Brain microvascular endothelial cell (primary cell): Measurements from ENCODE around the gene ITGA1.

Experiments
- DNase-seq: peaks from one replicate; pipeline ENCODE4 v3.0.0-alpha.2; 2020
- H3K27ac ChIP-seq: fragments of 250-450 bp; sonication (Bioruptor Pico); 2 replicates; pipeline ENCODE4 v1.5.1; 2020; ENCODE audit warnings: mild to moderate bottlenecking, moderate library complexity
- H3K27me3 ChIP-seq: fragments of 250-450 bp; sonication (Bioruptor Pico); replicated peaks from 2 replicates; pipeline ENCODE4 v1.5.1; 2020; ENCODE audit warnings: mild to moderate bottlenecking
- H3K36me3 ChIP-seq: fragments of 250-450 bp; sonication (Bioruptor Pico); replicated peaks from 2 replicates; pipeline ENCODE4 v1.5.1; 2020; ENCODE audit warnings: mild to moderate bottlenecking
- H3K4me3 ChIP-seq: 2 replicates; pipeline ENCODE4 v1.5.1; 2011; ENCODE audit warnings: low read depth, mild to moderate bottlenecking, control low read depth, low read length, moderate library complexity
- in situ Hi-C: cut with HindIII; loops from 2 replicates; pipeline ENCODE4 v1.10.0; 2017; ENCODE audit warnings: low sequenced_read_pairs, low pct_ligation_motif_present
- TF ChIP-seq, protein P1 (sequence below): IDR thresholded peaks from 2 replicates; pipeline ENCODE4 v1.5.1; 2011; ENCODE audit warnings: low read depth, mild to moderate bottlenecking, moderate library complexity, low read length, control low read depth, inconsistent platforms; ENCODE audit errors: missing control alignments

Gene ITGA1

DNA sequence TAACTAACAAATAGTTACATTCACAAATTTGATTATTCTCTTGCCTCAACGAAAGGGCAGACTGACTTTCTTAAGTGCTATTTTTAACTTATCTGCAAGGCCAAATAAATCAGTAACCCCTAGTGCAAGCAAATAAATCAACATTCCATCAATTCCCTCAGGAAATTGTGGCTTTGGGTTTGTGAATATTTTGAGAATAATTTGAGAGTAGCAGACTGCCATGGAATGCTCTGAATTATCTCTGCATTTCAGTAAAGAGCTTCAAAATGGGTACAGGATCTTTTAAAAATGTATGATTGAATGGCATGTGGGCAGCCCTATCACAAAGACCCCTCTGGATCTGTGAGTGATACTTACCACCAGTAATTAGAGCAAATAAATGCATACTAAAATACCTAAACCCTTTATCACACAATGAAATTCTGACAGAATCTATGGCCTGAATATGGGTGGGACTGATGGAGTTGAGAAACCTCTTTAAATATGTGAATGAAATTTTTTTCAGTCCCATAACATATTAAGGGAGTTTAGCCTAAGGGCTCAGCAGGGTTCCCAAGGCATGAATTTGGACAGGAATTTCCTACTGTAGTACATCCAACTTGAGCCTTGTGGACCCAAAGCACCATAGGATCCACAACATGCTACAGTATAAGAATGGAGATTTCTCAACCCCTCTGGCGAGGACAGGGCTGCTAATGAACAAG is 109.0 kb downstream of the ITGA1 start:
- TF ChIP-seq, protein P1, sequence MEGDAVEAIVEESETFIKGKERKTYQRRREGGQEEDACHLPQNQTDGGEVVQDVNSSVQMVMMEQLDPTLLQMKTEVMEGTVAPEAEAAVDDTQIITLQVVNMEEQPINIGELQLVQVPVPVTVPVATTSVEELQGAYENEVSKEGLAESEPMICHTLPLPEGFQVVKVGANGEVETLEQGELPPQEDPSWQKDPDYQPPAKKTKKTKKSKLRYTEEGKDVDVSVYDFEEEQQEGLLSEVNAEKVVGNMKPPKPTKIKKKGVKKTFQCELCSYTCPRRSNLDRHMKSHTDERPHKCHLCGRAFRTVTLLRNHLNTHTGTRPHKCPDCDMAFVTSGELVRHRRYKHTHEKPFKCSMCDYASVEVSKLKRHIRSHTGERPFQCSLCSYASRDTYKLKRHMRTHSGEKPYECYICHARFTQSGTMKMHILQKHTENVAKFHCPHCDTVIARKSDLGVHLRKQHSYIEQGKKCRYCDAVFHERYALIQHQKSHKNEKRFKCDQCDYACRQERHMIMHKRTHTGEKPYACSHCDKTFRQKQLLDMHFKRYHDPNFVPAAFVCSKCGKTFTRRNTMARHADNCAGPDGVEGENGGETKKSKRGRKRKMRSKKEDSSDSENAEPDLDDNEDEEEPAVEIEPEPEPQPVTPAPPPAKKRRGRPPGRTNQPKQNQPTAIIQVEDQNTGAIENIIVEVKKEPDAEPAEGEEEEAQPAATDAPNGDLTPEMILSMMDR = no peak
- H3K27me3 ChIP-seq = no peaks in the 10 kb centered on the region
- in situ Hi-C loops = no loop called here
- peak; percentile 44 for DNase-seq
- H3K36me3 ChIP-seq = no peaks in the 10 kb centered on the region
- no peak overlapping the region for H3K4me3 ChIP-seq
- H3K27ac ChIP-seq = no peak overlapping the region

DNA sequence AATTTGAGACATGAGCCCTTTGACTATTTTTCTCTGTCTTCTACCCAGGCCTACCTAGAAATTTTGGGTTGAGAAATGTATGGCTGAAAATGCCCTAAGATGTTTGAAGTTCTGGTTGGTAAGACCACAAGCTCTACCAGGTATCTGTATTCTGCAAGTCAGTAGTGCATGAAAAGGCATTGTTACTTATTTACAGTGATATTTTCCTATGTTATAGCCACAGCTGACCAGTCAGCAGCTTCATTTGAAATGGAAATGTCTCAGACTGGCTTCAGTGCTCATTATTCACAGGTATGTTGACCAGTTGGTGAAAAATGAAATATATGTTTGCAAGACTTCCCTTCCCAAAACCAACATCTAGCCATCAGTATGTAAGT is 109.5 kb downstream of the ITGA1 start:
- H3K27me3 ChIP-seq = no peaks in the 10 kb centered on the region
- no peak overlapping the region for H3K4me3 ChIP-seq
- no peak overlapping the region for H3K27ac ChIP-seq
- TF ChIP-seq, protein P1 = no peak
- DNase-seq = no peak
- in situ Hi-C loops = no loop called here
- no peaks in the 10 kb centered on the region for H3K36me3 ChIP-seq

DNA sequence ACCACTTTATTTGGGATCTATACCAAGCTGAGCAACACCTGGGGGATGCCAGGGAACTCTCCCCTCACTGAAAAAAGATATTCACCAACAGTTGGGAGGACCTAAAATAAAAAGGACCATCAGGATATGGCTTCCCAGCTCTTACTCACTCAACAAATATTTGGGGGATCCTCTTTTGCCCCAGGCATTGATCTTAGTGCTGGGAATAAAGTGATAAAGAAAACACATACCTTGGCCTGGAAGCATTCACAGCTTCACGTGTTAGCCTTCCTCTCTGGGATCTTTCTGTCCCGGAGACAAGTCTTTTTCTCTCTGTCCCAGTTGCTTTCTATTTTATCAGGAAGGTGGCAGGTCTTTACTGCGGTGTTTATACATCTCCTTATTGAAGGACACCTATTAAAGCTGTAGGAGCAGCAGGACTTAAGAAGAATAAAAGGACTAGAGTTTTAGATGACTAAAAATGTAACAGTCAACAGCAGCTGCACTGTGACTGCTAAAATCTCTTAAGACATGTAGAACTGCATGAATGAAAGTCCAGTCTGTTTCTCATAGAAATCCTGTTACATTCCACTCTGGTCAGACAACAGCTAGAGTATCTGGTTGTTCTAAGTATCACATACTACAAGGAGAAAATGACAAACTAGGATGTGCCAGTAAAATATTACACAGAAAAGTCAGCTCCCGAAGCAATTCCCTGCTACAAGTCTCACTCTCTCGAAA is 111.4 kb downstream of the ITGA1 start:
- in situ Hi-C loops = no loop called here
- no peak for DNase-seq
- Histone ChIP-seq H3K27me3 (no peaks in the 10 kb centered on the region), H3K36me3 (no peaks in the 10 kb centered on the region), H3K4me3 (no peak overlapping the region), H3K27ac (no peak overlapping the region)
- TF ChIP-seq, protein P1 = no peak

DNA sequence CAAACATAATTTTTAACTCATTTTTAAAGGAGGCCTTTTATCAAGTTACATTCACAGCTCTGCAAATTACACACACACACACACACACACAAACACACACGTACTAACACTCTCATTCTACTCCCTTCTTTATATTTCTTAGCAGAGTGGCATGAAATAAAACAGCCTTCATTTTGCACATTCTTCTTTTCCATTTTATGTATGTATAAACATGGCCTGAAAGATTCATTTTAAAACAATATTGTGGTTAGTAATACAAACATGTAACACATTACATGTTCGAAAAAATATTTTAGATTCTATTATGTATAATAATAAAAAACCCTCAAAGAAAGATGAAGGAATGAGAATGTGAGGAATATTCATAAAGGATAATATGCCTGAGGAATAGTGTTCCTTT is 115.4 kb downstream of the ITGA1 start:
- Histone ChIP-seq H3K27ac (no peak overlapping the region), H3K27me3 (no peaks in the 10 kb centered on the region), H3K36me3 (no peaks in the 10 kb centered on the region), H3K4me3 (no peak overlapping the region)
- in situ Hi-C loops = no loop called here
- no peak for DNase-seq
- TF ChIP-seq, protein P1 = no peak

DNA sequence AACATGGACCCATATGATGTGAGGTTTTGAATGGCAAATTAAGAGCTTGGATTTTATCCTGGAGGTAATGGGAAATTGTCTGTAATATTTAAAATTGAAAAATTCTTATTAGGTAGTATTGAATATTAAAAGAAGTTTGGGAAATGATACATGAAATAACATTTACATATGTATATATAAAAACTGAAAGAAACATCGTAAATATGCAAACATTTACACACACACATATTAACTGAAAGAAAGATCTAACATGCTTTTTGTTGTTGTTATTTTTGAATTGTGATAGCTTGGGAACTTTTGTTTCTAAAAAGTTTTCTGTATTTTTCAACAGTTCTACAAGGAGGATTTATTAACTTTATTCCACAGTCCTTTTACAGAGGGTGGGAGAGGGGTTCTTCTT is 118.6 kb downstream of the ITGA1 start:
- Histone ChIP-seq H3K4me3 (no peak overlapping the region), H3K27me3 (no peaks in the 10 kb centered on the region), H3K27ac (no peak overlapping the region), H3K36me3 (no peaks in the 10 kb centered on the region)
- TF ChIP-seq, protein P1 = no peak
- DNase-seq = no peak
- in situ Hi-C loops = no loop called here
